Measurements from ENCODE around the gene MUSTN1.

The MUSTN1 gene

DNA sequence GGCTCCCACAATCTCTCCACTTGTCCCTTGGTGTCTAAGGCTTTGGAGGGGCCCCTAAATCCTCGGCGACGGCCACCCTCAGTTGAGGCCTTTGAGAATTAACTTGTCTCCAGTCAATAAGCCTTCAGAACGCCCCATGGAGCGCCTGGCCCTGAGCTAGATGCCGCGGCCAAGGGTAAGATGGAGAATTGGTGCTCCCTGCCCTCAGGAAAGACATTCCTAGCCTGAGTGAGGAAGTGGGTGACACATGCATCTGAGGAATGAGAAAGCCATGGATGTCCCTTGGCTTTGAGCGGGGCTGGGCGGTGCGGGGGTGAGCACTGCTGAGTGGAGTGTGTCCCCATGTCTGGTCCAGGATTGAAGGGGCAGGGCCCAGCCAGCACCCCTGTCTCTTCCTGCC, 17.6 kb downstream of the MUSTN1 start:
- in situ Hi-C loops (cut with HindIII; ENCODE audit: low pct_ligation_motif_present, low sequenced_read_pairs), result no loop called here

DNA sequence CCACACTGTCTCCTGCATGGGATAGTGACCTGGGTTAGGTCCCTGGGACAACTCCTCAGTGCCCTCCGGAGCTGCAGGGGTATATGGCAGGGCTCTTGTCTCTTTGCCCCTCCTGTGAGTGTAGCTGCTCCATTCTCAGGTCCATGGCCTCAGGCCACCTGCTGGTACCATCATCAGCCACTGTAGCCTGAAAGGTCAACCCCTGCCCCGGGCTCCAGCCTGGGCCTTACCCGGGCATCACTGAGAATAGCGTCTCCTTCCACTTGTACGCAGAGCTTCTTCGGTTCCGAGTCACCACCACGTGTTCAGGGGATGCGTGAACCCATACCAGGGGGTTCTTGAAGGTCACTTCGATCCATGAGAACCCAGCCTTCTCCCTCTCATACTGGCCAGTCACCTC, 18.2 kb downstream of the MUSTN1 start:
- Histone ChIP-seq H3K36me3 (replicated peaks) (no peaks in the 10 kb centered on the region), H3K4me3 (ENCODE audit: low read depth, low read length) (no peak overlapping the region), H3K27ac (no peak overlapping the region), H3K27me3 (replicated peaks) (no peaks in the 10 kb centered on the region)
- in situ Hi-C loops (cut with HindIII; ENCODE audit: low pct_ligation_motif_present, low sequenced_read_pairs), result no loop called here
- TF ChIP-seq, protein P1, sequence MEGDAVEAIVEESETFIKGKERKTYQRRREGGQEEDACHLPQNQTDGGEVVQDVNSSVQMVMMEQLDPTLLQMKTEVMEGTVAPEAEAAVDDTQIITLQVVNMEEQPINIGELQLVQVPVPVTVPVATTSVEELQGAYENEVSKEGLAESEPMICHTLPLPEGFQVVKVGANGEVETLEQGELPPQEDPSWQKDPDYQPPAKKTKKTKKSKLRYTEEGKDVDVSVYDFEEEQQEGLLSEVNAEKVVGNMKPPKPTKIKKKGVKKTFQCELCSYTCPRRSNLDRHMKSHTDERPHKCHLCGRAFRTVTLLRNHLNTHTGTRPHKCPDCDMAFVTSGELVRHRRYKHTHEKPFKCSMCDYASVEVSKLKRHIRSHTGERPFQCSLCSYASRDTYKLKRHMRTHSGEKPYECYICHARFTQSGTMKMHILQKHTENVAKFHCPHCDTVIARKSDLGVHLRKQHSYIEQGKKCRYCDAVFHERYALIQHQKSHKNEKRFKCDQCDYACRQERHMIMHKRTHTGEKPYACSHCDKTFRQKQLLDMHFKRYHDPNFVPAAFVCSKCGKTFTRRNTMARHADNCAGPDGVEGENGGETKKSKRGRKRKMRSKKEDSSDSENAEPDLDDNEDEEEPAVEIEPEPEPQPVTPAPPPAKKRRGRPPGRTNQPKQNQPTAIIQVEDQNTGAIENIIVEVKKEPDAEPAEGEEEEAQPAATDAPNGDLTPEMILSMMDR (IDR thresholded peaks at IDR 0.05; ENCODE audit: low read depth, low read length, missing control alignments), result no peak
- DNase-seq, result no peak

More for the DNA sequence above, 17.6 kb downstream of the MUSTN1 start:
- no peak for DNase-seq
- no peaks in the 10 kb centered on the region for H3K27me3 ChIP-seq (replicated peaks)
- H3K4me3 ChIP-seq (ENCODE audit: low read depth, low read length), result no peak overlapping the region
- no peak overlapping the region for H3K27ac ChIP-seq
- no peaks in the 10 kb centered on the region for H3K36me3 ChIP-seq (replicated peaks)
- TF ChIP-seq, protein P1 (IDR thresholded peaks at IDR 0.05; ENCODE audit: low read depth, low read length, missing control alignments), result no peak

- DNase-seq, result no peak
- no peaks in the 10 kb centered on the region for H3K36me3 ChIP-seq (replicated peaks)
- TF ChIP-seq, protein P1 (IDR thresholded peaks at IDR 0.05; ENCODE audit: low read depth, low read length, missing control alignments), result no peak
- H3K4me3 ChIP-seq (ENCODE audit: low read depth, low read length), result no peak overlapping the region
- in situ Hi-C loops (cut with HindIII; ENCODE audit: low pct_ligation_motif_present, low sequenced_read_pairs), result no loop called here
- H3K27me3 ChIP-seq (replicated peaks), result no peaks in the 10 kb centered on the region
- H3K27ac ChIP-seq, result no peak overlapping the region
Observed at GRCh38 chr3:52816199-52816598, 18.6 kb downstream of the MUSTN1 start.

GRCh38 chr3:52813810-52814209, 21.0 kb downstream of the MUSTN1 start:
- TF ChIP-seq, protein P1 (IDR thresholded peaks at IDR 0.05; ENCODE audit: low read depth, low read length, missing control alignments), result no peak
- H3K36me3 ChIP-seq (replicated peaks), result no peaks in the 10 kb centered on the region
- H3K4me3 ChIP-seq (ENCODE audit: low read depth, low read length), result no peak overlapping the region
- in situ Hi-C loops (cut with HindIII; ENCODE audit: low pct_ligation_motif_present, low sequenced_read_pairs), result no loop called here
- H3K27me3 ChIP-seq (replicated peaks), result no peaks in the 10 kb centered on the region
- H3K27ac ChIP-seq, result no peak overlapping the region
- no peak for DNase-seq

DNA sequence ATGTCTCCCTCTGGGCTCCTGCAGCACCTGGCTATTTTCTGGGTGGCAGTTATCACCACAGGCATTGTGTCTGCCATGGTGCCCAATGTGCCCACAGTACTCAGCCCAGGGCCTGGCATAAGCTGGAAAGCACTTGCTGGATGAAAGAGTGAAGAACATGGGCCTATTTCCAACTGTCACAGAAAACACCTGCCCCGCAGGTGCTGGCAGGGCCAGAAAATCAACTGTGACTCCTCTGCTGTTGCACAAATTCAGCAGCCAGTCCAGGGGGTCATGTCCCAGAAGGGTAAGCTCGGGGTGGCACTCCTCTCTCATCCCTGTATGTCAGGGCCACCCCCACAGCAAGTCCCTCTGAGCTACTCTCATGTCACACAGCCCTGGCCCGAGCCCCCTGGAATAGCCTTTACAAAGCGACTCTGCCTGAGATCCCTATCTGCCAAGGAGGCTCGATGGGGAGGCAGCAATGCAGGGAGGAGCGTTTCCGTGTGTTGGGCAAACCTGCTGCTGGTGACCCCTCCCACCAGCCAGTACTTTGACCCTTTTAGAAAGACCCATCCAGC, 23.3 kb downstream of the MUSTN1 start:
- no peak for DNase-seq
- Histone ChIP-seq H3K36me3 (replicated peaks) (no peaks in the 10 kb centered on the region), H3K4me3 (ENCODE audit: low read depth, low read length) (no peak overlapping the region), H3K27ac (no peak overlapping the region), H3K27me3 (replicated peaks) (no peaks in the 10 kb centered on the region)
- TF ChIP-seq, protein P1 (IDR thresholded peaks at IDR 0.05; ENCODE audit: low read depth, low read length, missing control alignments), result no peak
- in situ Hi-C loops (cut with HindIII; ENCODE audit: low pct_ligation_motif_present, low sequenced_read_pairs), result no loop called here

GRCh38 chr3:52810923-52811322, 23.9 kb downstream of the MUSTN1 start:
- in situ Hi-C loops (cut with HindIII; ENCODE audit: low pct_ligation_motif_present, low sequenced_read_pairs), result no loop called here
- no peak overlapping the region for H3K4me3 ChIP-seq (ENCODE audit: low read depth, low read length)
- no peak overlapping the region for H3K27ac ChIP-seq
- TF ChIP-seq, protein P1 (IDR thresholded peaks at IDR 0.05; ENCODE audit: low read depth, low read length, missing control alignments), result no peak
- H3K36me3 ChIP-seq (replicated peaks), result no peaks in the 10 kb centered on the region
- DNase-seq, result no peak
- H3K27me3 ChIP-seq (replicated peaks), result no peaks in the 10 kb centered on the region

All from brain microvascular endothelial cell (primary cell).